ENCODE measurements around the gene AQP2. TPM values are rescaled to one million over a fixed set of nuclear protein-coding genes. Genes with fewer than 3 reads are reported as not detected.

The AQP2 gene
- total RNA-seq = under 1 TPM in 1 of 4 donors, not detected in 3; 0.12 TPM

DNA sequence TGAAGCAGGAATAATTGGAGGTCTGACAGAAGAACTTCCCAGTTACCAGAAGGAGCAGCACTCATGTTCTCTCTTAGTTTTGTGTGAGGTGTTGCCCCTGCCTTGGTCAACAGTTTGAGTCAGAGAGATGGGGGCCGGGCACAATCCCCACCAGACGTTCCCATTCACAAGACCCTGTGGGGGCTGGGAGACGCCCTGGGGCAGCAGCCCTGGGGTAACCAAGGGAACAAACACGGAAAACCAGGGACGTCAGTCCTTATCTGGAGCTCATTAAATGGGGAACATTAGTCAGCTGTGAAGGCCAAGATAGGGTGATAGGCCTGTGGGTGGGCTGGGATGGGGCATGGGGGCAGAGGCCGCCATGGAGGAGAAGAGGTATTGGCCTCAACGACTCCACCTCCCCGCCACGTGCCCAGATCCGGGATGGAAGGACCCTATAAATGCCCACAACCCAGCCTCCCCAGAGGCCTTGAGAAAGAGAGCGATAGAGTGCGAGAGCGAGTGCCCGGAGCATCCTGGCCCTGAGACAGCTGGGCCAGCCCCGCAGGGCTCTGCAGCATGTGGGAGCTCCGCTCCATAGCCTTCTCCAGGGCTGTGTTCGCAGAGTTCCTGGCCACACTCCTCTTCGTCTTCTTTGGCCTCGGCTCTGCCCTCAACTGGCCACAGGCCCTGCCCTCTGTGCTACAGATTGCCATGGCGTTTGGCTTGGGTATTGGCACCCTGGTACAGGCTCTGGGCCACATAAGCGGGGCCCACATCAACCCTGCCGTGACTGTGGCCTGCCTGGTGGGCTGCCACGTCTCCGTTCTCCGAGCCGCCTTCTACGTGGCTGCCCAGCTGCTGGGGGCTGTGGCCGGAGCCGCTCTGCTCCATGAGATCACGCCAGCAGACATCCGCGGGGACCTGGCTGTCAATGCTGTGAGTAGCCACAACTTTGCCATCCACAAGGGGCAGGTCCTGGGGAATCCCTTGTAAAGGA lies at the start of gene AQP2:
AQP2 (plus strand) TSS at position 465 of the 979 bp plus-strand sequence; CDS start at position 559, 94 bp downstream.
- Histone ChIP-seq H3K9me3 (no peaks in the 10 kb centered on the region), H3K4me1 (peaks cover 0 to 6% (median 0%) of the 10 kb centered on the region in 3 donors), H3K27me3 (peaks cover 46% of the 10 kb centered on the region), H3K27ac (no peak within 1 kb of the TSS), H3K36me3 (no peaks in the 10 kb centered on the region), H3K4me3 (no peak within 1 kb of the TSS)
- TF ChIP-seq POLR2A (IDR thresholded peaks at IDR 0.05) (no peak), EP300 (IDR thresholded peaks at IDR 0.05) (no peak), POLR2AphosphoS5 (IDR thresholded peaks at IDR 0.05) (no peak)
- TF ChIP-seq, protein P1, sequence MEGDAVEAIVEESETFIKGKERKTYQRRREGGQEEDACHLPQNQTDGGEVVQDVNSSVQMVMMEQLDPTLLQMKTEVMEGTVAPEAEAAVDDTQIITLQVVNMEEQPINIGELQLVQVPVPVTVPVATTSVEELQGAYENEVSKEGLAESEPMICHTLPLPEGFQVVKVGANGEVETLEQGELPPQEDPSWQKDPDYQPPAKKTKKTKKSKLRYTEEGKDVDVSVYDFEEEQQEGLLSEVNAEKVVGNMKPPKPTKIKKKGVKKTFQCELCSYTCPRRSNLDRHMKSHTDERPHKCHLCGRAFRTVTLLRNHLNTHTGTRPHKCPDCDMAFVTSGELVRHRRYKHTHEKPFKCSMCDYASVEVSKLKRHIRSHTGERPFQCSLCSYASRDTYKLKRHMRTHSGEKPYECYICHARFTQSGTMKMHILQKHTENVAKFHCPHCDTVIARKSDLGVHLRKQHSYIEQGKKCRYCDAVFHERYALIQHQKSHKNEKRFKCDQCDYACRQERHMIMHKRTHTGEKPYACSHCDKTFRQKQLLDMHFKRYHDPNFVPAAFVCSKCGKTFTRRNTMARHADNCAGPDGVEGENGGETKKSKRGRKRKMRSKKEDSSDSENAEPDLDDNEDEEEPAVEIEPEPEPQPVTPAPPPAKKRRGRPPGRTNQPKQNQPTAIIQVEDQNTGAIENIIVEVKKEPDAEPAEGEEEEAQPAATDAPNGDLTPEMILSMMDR (IDR thresholded peaks at IDR 0.05) = no peak
- ATAC-seq = no peak
- WGBS, 2 donors (ENCODE audit: low coverage in 1 of 2) = 76 to 80% methylated on average over 8 of the region's 32 CpGs

GRCh38 chr12:49901026-49901425 lies 49.5 kb upstream of the AQP2 start:
- Histone ChIP-seq H3K4me3 (no peak overlapping the region), H3K36me3 (no peaks in the 10 kb centered on the region), H3K27ac (no peak overlapping the region), H3K4me1 (peaks cover 0 to 20% (median 2%) of the 10 kb centered on the region in 3 donors), H3K9me3 (no peaks in the 10 kb centered on the region), H3K27me3 (peaks cover 12% of the 10 kb centered on the region)
- no peak for TF ChIP-seq EP300 (IDR thresholded peaks at IDR 0.05)
- TF ChIP-seq, protein P1 (IDR thresholded peaks at IDR 0.05) = no peak
- no peak for TF ChIP-seq POLR2AphosphoS5 (IDR thresholded peaks at IDR 0.05)
- TF ChIP-seq POLR2A (IDR thresholded peaks at IDR 0.05) = no peak
- no peak for ATAC-seq
- 66 to 80% methylated on average over 2 to 4 of the region's 4 CpGs for WGBS, 2 donors (ENCODE audit: low coverage in 1 of 2)

GRCh38 chr12:49901986-49902385 lies 48.6 kb upstream of the AQP2 start:
- Histone ChIP-seq H3K4me3 (no peak overlapping the region), H3K9me3 (no peaks in the 10 kb centered on the region), H3K36me3 (no peaks in the 10 kb centered on the region), H3K27ac (no peak overlapping the region), H3K27me3 (peaks cover 12% of the 10 kb centered on the region), H3K4me1 (peaks cover 0 to 20% (median 2%) of the 10 kb centered on the region in 3 donors)
- ATAC-seq = no peak
- TF ChIP-seq EP300 (IDR thresholded peaks at IDR 0.05) (no peak), POLR2AphosphoS5 (IDR thresholded peaks at IDR 0.05) (no peak), POLR2A (IDR thresholded peaks at IDR 0.05) (no peak)
- TF ChIP-seq, protein P1 (IDR thresholded peaks at IDR 0.05) = no peak
- 82 to 90% methylated on average over 2 to 4 of the region's 5 CpGs for WGBS, 2 donors (ENCODE audit: low coverage in 1 of 2)

GRCh38 chr12:49902399-49903350 lies 47.9 kb upstream of the AQP2 start:
- Histone ChIP-seq H3K36me3 (no peaks in the 10 kb centered on the region), H3K27ac (peak overlapping the region in 3 of 4 donors; percentile 65 to 71 (median 69)), H3K9me3 (no peaks in the 10 kb centered on the region), H3K27me3 (peaks cover 12% of the 10 kb centered on the region), H3K4me3 (peak overlapping the region in 1 of 2 donors; percentile 53), H3K4me1 (peaks cover 0 to 20% (median 2%) of the 10 kb centered on the region in 3 donors)
- TF ChIP-seq POLR2AphosphoS5 (IDR thresholded peaks at IDR 0.05) = no peak
- TF ChIP-seq POLR2A (IDR thresholded peaks at IDR 0.05) = no peak
- no peak for TF ChIP-seq EP300 (IDR thresholded peaks at IDR 0.05)
- TF ChIP-seq, protein P1 (IDR thresholded peaks at IDR 0.05) = no peak
- no peak for ATAC-seq
- WGBS, 2 donors (ENCODE audit: low coverage in 1 of 2) = 56 to 71% methylated on average over 6 to 8 of the region's 16 CpGs

Data from gastroesophageal sphincter (tissue), 4 donors.